Activated naive CD4-positive, alpha-beta T cell treated with anti-CD3 and anti-CD28 coated beads, Interleukin-2, amount 50 U/mL, for 72 hours (primary cell): ENCODE data around the gene PCDHGA3. TPM values are rescaled to one million over a fixed set of nuclear protein-coding genes. Genes with fewer than 3 reads are reported as not detected.
"Not testable (repeated sequence)": the region's sequence is repeated elsewhere in the genome, so short reads cannot be mapped to it uniquely, and the experiment has no call there.

Experiments used
- ATAC-seq, 2 donors: fragments of 150-1000 bp; cut with Tn5 transposase; 2 replicates each; pipeline ENCODE4 v1.10.0; 2021; ENCODE audit warnings: mild to moderate bottlenecking in 2 of 2, moderate library complexity in 2 of 2
- DNase-seq, 2 donors: peaks; one replicate each; pipeline ENCODE4 v3.0.0; 2021 to 2022; ENCODE audit warnings: low spot score in 2 of 2
- H3K27ac Mint-ChIP-seq, 2 donors: one replicate each; pipeline ENCODE4 v1.8.0; 2022; ENCODE audit warnings: mild to moderate bottlenecking in 2 of 2, mixed read lengths in 2 of 2
- H3K36me3 Mint-ChIP-seq, 2 donors: one replicate each; pipeline ENCODE4 v1.8.0; 2022; ENCODE audit warnings: mixed read lengths in 2 of 2
- H3K9me3 Mint-ChIP-seq, 2 donors: one replicate each; pipeline ENCODE4 v1.8.0; 2022; ENCODE audit warnings: mixed read lengths in 2 of 2
- total RNA-seq, 2 donors: library from RNA; stranded (reverse); gene quantifications; one replicate each; pipeline ENCODE4 v1.2.3, GENCODE V29; 2022

The PCDHGA3 gene
- total RNA-seq, 2 donors from 2014 or later = not detected

- peaks cover 37 to 53% of the 10 kb centered on the region in 2 donors for H3K9me3 Mint-ChIP-seq
- DNase-seq (no peak), ATAC-seq (no peak)
- H3K36me3 Mint-ChIP-seq = peaks cover 51 to 65% of the 10 kb centered on the region in 2 donors
- H3K27ac Mint-ChIP-seq = no peak within 1 kb of the TSS
These were observed 4.9 kb upstream of the PCDHGA3 start, which contains the start of gene PCDHGA2 for GRCh38 chr5:141338538-141339306. Gene PCDHGA2, plus strand, starts transcription at chr5:141338760.

- H3K27ac Mint-ChIP-seq, ATAC-seq, DNase-seq: not testable (repeated sequence)
- peaks cover 54 to 79% of the 10 kb centered on the region in 2 donors for H3K36me3 Mint-ChIP-seq
- peaks cover 41 to 45% of the 10 kb centered on the region in 2 donors for H3K9me3 Mint-ChIP-seq
These were observed 2.8 kb upstream of the PCDHGA3 start for GRCh38 chr5:141340781-141341354.

- ATAC-seq = no peak
- no peak for DNase-seq
- peaks cover 63 to 78% of the 10 kb centered on the region in 2 donors for H3K36me3 Mint-ChIP-seq
- peaks cover 42 to 46% of the 10 kb centered on the region in 2 donors for H3K9me3 Mint-ChIP-seq
- no peak overlapping the region for H3K27ac Mint-ChIP-seq
These were observed 856 bp upstream of the PCDHGA3 start for GRCh38 chr5:141342773-141343172.

- no peak for DNase-seq
- no peak for ATAC-seq
- peaks cover 52 to 69% of the 10 kb centered on the region in 2 donors for H3K36me3 Mint-ChIP-seq
- H3K9me3 Mint-ChIP-seq = peaks cover 34 to 37% of the 10 kb centered on the region in 2 donors
- H3K27ac Mint-ChIP-seq = no peak overlapping the region
These were observed 379 bp downstream of the PCDHGA3 start for GRCh38 chr5:141343953-141344463.

- Mint-ChIP-seq H3K9me3 (peaks cover 32 to 37% of the 10 kb centered on the region in 2 donors), H3K27ac (no peak overlapping the region), H3K36me3 (peaks cover 47 to 66% of the 10 kb centered on the region in 2 donors)
- no peak for ATAC-seq
- no peak for DNase-seq
These were observed 1.7 kb downstream of the PCDHGA3 start for GRCh38 chr5:141345327-141345726.

- not testable (repeated sequence) for H3K27ac Mint-ChIP-seq, ATAC-seq, DNase-seq
- H3K9me3 Mint-ChIP-seq = peaks cover 30 to 35% of the 10 kb centered on the region in 2 donors
- peaks cover 48 to 66% of the 10 kb centered on the region in 2 donors for H3K36me3 Mint-ChIP-seq
These were observed 2.4 kb downstream of the PCDHGA3 start for GRCh38 chr5:141346017-141346416.

GRCh38 chr5:141349917-141350619 is 6.4 kb downstream of the PCDHGA3 start, which contains the start of gene PCDHGB1:
Gene PCDHGB1, plus strand, starts transcription at chr5:141350099. Its CDS starts 162 bp downstream, at chr5:141350261.
- peaks cover 19 to 30% of the 10 kb centered on the region in 2 donors for H3K9me3 Mint-ChIP-seq
- H3K36me3 Mint-ChIP-seq = peaks cover 36 to 59% of the 10 kb centered on the region in 2 donors
- H3K27ac Mint-ChIP-seq = no peak within 1 kb of the TSS
- ATAC-seq (no peak), DNase-seq (no peak)

GRCh38 chr5:141351591-141351990 is 8.0 kb downstream of the PCDHGA3 start:
- Mint-ChIP-seq H3K36me3 (peaks cover 28 to 61% of the 10 kb centered on the region in 2 donors), H3K9me3 (peaks cover 14 to 33% of the 10 kb centered on the region in 2 donors), H3K27ac (no peak overlapping the region)
- no peak for DNase-seq
- ATAC-seq = no peak

GRCh38 chr5:141354900-141355469 is 11.4 kb downstream of the PCDHGA3 start, which contains the start of gene PCDHGA4:
Gene PCDHGA4, plus strand, starts transcription at chr5:141355021. Its CDS starts 87 bp downstream, at chr5:141355108.
- H3K27ac Mint-ChIP-seq = no peak within 1 kb of the TSS
- H3K36me3 Mint-ChIP-seq = peaks cover 29 to 67% of the 10 kb centered on the region in 2 donors
- ATAC-seq (no peak), DNase-seq (no peak)
- peaks cover 13 to 31% of the 10 kb centered on the region in 2 donors for H3K9me3 Mint-ChIP-seq

- peaks cover 10 to 29% of the 10 kb centered on the region in 2 donors for H3K9me3 Mint-ChIP-seq
- ATAC-seq = no peak
These were observed 12.0 kb downstream of the PCDHGA3 start for GRCh38 chr5:141355641-141356040.

GRCh38 chr5:141356133-141356532 is 12.5 kb downstream of the PCDHGA3 start:
- peaks cover 15 to 33% of the 10 kb centered on the region in 2 donors for H3K9me3 Mint-ChIP-seq
- H3K36me3 Mint-ChIP-seq = peaks cover 30 to 67% of the 10 kb centered on the region in 2 donors
- no peak for ATAC-seq

More at GRCh38 chr5:141355641-141356040, 12.0 kb downstream of the PCDHGA3 start:
- peaks cover 29 to 67% of the 10 kb centered on the region in 2 donors for H3K36me3 Mint-ChIP-seq
- no peak for DNase-seq
- no peak overlapping the region for H3K27ac Mint-ChIP-seq

GRCh38 chr5:141356950-141357349 is 13.3 kb downstream of the PCDHGA3 start:
- no peak for DNase-seq
- no peak overlapping the region for H3K27ac Mint-ChIP-seq
- peaks cover 36 to 68% of the 10 kb centered on the region in 2 donors for H3K36me3 Mint-ChIP-seq
- H3K9me3 Mint-ChIP-seq = peaks cover 18 to 40% of the 10 kb centered on the region in 2 donors
- no peak for ATAC-seq

More at GRCh38 chr5:141356133-141356532, 12.5 kb downstream of the PCDHGA3 start:
- H3K27ac Mint-ChIP-seq = no peak overlapping the region
- DNase-seq = no peak

GRCh38 chr5:141359790-141360426 is 16.3 kb downstream of the PCDHGA3 start, which contains the start of gene PCDHGB2:
Gene PCDHGB2, plus strand, starts transcription at chr5:141359994. Its CDS starts 142 bp downstream, at chr5:141360136.
- Mint-ChIP-seq H3K9me3 (peaks cover 36 to 51% of the 10 kb centered on the region in 2 donors), H3K36me3 (peaks cover 49 to 77% of the 10 kb centered on the region in 2 donors), H3K27ac (peak within 1 kb of the TSS in 1 of 2 donors; percentile 24)
- no peak for ATAC-seq
- no peak for DNase-seq

- peaks cover 57 to 77% of the 10 kb centered on the region in 2 donors for H3K36me3 Mint-ChIP-seq
- DNase-seq (no peak), ATAC-seq (no peak)
- H3K27ac Mint-ChIP-seq = peak overlapping the region in 1 of 2 donors; percentile 24
- peaks cover 42 to 57% of the 10 kb centered on the region in 2 donors for H3K9me3 Mint-ChIP-seq
These were observed 17.1 kb downstream of the PCDHGA3 start for GRCh38 chr5:141360685-141361084.

- Mint-ChIP-seq H3K9me3 (peaks cover 41 to 54% of the 10 kb centered on the region in 2 donors), H3K27ac (no peak overlapping the region), H3K36me3 (peaks cover 52 to 68% of the 10 kb centered on the region in 2 donors)
- ATAC-seq = no peak
- no peak for DNase-seq
These were observed 19.1 kb downstream of the PCDHGA3 start for GRCh38 chr5:141362719-141363118.
